Panc1 (cell line): ENCODE results near the gene PRPF40A. TPM values are rescaled to one million over a fixed set of nuclear protein-coding genes. Genes with fewer than 3 reads are reported as not detected.

Experiments
- ATAC-seq: fragments of 200-7000 bp; cut with Tn5 transposase; 2 replicates; pipeline ENCODE4 v1.9.1; 2020; ENCODE audit warnings: mild to moderate bottlenecking, moderate library complexity
- BruUV-seq: library from RNA; stranded (reverse); fragments of 400-500 nt; replicated peaks from 2 replicates; lab custom pipeline; 2021; lab: Mats Ljungman, UMichigan
- CTCF ChIA-PET: fragments of 300-600 bp; sonication (Branson Sonifier 250); formaldehyde crosslinking; loops from one replicate; lab custom pipeline; 2022; ENCODE audit warnings: antibody characterized with exemption; lab: Charles Lee
- POLR2A ChIA-PET: fragments of 300-600 bp; sonication (Branson Sonifier 250); formaldehyde crosslinking; loops from one replicate; lab custom pipeline; 2022; ENCODE audit warnings: antibody characterized with exemption; lab: Charles Lee
- DNase-seq: peaks from one replicate; pipeline ENCODE4 v3.0.0-alpha.2; 2010; ENCODE audit warnings: low read depth, low spot score
- H3K27ac ChIP-seq: 2 replicates; pipeline ENCODE4 v1.5.1; 2011; ENCODE audit warnings: mild to moderate bottlenecking, low read length, inconsistent platforms
- H3K27me3 ChIP-seq: fragments of 200-500 bp; sonication (Bioruptor generic); 2 replicates; pipeline ENCODE4 v1.6.0; 2014; ENCODE audit warnings: low read length, inconsistent platforms; ENCODE audit not compliant: control insufficient read depth, insufficient read depth
- H3K36me3 ChIP-seq: fragments of 200-500 bp; sonication (Bioruptor generic); 2 replicates; pipeline ENCODE4 v1.5.1; 2014; ENCODE audit warnings: inconsistent platforms, mild to moderate bottlenecking, low read length, moderate library complexity; ENCODE audit not compliant: control insufficient read depth, insufficient read depth
- H3K4me1 ChIP-seq: 2 replicates; pipeline ENCODE4 v1.5.1; 2011; ENCODE audit warnings: inconsistent platforms, mild to moderate bottlenecking, low read length, moderate library complexity; ENCODE audit not compliant: control insufficient read depth, insufficient read depth
- H3K4me3 ChIP-seq, 2 experiments: 2 replicates each; pipeline ENCODE4 v1.5.1; 2011 to 2012; ENCODE audit warnings: low read depth in 2 of 2, low read length in 2 of 2, mild to moderate bottlenecking in 2 of 2, inconsistent platforms in 1 of 2, moderate library complexity in 1 of 2
- H3K9me3 ChIP-seq: fragments of 200-500 bp; sonication (Bioruptor generic); 2 replicates; pipeline ENCODE4 v1.5.1; 2014; ENCODE audit warnings: low read depth, mild to moderate bottlenecking, inconsistent platforms, low read length, moderate library complexity; ENCODE audit not compliant: control insufficient read depth, insufficient read depth
- POLR2AphosphoS5 ChIP-seq: IDR thresholded peaks from 2 replicates; pipeline ENCODE4 v1.6.1; 2012; ENCODE audit warnings: mild to moderate bottlenecking, low read depth, low read length, moderate library complexity
- SIN3A ChIP-seq: IDR thresholded peaks from 2 replicates; pipeline ENCODE4 v1.6.1; 2012; ENCODE audit warnings: low read depth, mild to moderate bottlenecking, low read length, moderate library complexity, borderline replicate concordance; ENCODE audit not compliant: insufficient read depth
- TCF7L2 ChIP-seq: IDR thresholded peaks from 2 replicates; pipeline ENCODE4 v1.6.1; 2011; ENCODE audit warnings: mild to moderate bottlenecking, low read depth, low read length, inconsistent platforms
- in situ Hi-C: cut with HindIII; loops from 2 replicates; pipeline ENCODE4 v1.10.0; 2016; ENCODE audit warnings: low sequenced_read_pairs, low pct_unique_long_range_greater_than_20kb
- intact Hi-C: fragments of 100-400 bp; cut with micrococcal nuclease; formaldehyde crosslinking; loops from one replicate; pipeline ENCODE4 v1.10.0; 2022; ENCODE audit not compliant: unreplicated experiment
- total RNA-seq: library from RNA; stranded (reverse); gene quantifications from one replicate; pipeline ENCODE4 v1.2.1, GENCODE V29; 2021; ENCODE audit not compliant: unreplicated experiment
- TF ChIP-seq, protein P1 (sequence below): fragments of 450-650 bp; IDR thresholded peaks from 2 replicates; pipeline ENCODE4 v1.5.1; 2017; ENCODE audit warnings: mild to moderate bottlenecking
- TF ChIP-seq, protein P2 (sequence below), 2 experiments: IDR thresholded peaks; 2 replicates each; pipeline ENCODE4 v1.6.1; 2011 to 2012; ENCODE audit warnings: low read depth in 2 of 2, control low read depth in 1 of 2, low read length in 1 of 2, mild to moderate bottlenecking in 1 of 2, moderate library complexity in 1 of 2; ENCODE audit not compliant: insufficient read depth in 1 of 2

Gene PRPF40A
- total RNA-seq, 1 experiment from 2014 or later, result 142 TPM

DNA sequence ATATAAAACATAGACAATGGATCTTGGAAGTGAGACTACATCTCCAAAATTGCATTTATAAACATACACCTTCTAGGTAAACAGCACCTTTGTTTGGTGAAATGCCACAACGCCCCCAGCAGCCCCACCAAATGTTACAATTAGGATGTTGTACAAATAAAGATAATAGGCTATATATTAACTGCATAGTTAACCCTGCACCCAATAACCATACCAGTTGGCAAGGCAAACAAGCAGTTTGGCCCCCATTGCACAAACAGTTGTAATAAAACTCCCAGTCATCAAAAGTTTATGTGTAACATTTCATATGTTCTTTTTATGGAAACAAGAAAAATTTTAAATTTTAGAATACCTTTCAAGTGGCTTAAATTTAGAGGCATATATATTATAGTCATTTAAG is 67.3 kb downstream of the PRPF40A start:
- POLR2A ChIA-PET, result no interaction called here
- no peak for TF ChIP-seq POLR2AphosphoS5
- TF ChIP-seq, protein P1, sequence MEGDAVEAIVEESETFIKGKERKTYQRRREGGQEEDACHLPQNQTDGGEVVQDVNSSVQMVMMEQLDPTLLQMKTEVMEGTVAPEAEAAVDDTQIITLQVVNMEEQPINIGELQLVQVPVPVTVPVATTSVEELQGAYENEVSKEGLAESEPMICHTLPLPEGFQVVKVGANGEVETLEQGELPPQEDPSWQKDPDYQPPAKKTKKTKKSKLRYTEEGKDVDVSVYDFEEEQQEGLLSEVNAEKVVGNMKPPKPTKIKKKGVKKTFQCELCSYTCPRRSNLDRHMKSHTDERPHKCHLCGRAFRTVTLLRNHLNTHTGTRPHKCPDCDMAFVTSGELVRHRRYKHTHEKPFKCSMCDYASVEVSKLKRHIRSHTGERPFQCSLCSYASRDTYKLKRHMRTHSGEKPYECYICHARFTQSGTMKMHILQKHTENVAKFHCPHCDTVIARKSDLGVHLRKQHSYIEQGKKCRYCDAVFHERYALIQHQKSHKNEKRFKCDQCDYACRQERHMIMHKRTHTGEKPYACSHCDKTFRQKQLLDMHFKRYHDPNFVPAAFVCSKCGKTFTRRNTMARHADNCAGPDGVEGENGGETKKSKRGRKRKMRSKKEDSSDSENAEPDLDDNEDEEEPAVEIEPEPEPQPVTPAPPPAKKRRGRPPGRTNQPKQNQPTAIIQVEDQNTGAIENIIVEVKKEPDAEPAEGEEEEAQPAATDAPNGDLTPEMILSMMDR, result no peak
- no peak for TF ChIP-seq TCF7L2
- TF ChIP-seq, protein P2, sequence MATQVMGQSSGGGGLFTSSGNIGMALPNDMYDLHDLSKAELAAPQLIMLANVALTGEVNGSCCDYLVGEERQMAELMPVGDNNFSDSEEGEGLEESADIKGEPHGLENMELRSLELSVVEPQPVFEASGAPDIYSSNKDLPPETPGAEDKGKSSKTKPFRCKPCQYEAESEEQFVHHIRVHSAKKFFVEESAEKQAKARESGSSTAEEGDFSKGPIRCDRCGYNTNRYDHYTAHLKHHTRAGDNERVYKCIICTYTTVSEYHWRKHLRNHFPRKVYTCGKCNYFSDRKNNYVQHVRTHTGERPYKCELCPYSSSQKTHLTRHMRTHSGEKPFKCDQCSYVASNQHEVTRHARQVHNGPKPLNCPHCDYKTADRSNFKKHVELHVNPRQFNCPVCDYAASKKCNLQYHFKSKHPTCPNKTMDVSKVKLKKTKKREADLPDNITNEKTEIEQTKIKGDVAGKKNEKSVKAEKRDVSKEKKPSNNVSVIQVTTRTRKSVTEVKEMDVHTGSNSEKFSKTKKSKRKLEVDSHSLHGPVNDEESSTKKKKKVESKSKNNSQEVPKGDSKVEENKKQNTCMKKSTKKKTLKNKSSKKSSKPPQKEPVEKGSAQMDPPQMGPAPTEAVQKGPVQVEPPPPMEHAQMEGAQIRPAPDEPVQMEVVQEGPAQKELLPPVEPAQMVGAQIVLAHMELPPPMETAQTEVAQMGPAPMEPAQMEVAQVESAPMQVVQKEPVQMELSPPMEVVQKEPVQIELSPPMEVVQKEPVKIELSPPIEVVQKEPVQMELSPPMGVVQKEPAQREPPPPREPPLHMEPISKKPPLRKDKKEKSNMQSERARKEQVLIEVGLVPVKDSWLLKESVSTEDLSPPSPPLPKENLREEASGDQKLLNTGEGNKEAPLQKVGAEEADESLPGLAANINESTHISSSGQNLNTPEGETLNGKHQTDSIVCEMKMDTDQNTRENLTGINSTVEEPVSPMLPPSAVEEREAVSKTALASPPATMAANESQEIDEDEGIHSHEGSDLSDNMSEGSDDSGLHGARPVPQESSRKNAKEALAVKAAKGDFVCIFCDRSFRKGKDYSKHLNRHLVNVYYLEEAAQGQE (IDR thresholded peaks at IDR 0.05; ENCODE audit: insufficient read depth in 1 of 2, low read depth in 2 of 2, low read length in 1 of 2), result no peak
- TF ChIP-seq SIN3A, result no peak
- ATAC-seq, result no peak
- no TSS peak for BruUV-seq
- Histone ChIP-seq H3K4me1 (peaks cover 20% of the 10 kb centered on the region), H3K36me3 (peaks cover 33% of the 10 kb centered on the region), H3K4me3 (no peak overlapping the region), H3K27me3 (no peaks in the 10 kb centered on the region), H3K27ac (no peak overlapping the region), H3K9me3 (no peaks in the 10 kb centered on the region)
- DNase-seq, result no peak
- CTCF ChIA-PET, result no interaction called here
- intact Hi-C loops, result no loop called here
- in situ Hi-C loops, result no loop called here

GRCh38 chr2:152648336-152648735 is 68.9 kb downstream of the PRPF40A start:
- Histone ChIP-seq H3K4me3 (no peak overlapping the region), H3K27me3 (no peaks in the 10 kb centered on the region), H3K27ac (no peak overlapping the region), H3K4me1 (peaks cover 20% of the 10 kb centered on the region), H3K36me3 (peaks cover 17% of the 10 kb centered on the region), H3K9me3 (no peaks in the 10 kb centered on the region)
- intact Hi-C loops (no loop called here), in situ Hi-C loops (no loop called here)
- DNase-seq, result no peak
- BruUV-seq, result no TSS peak
- CTCF ChIA-PET, result interaction anchor here (1.7 kb wide), 1 partner anchor 472 kb away, joined by 3 read pairs; the partner anchor contains the start of gene STAM2
- TF ChIP-seq, protein P2 (IDR thresholded peaks at IDR 0.05; ENCODE audit: insufficient read depth in 1 of 2, low read depth in 2 of 2, low read length in 1 of 2), result no peak
- no peak for TF ChIP-seq TCF7L2
- no peak for TF ChIP-seq SIN3A
- TF ChIP-seq, protein P1, result peak; percentile 49; the same call in 1 of the 2 replicates
- no peak for TF ChIP-seq POLR2AphosphoS5
- POLR2A ChIA-PET, result no interaction called here
- no peak for ATAC-seq
